ENCODE measurements around the gene IARS1. TPM values are rescaled to one million over a fixed set of nuclear protein-coding genes. Genes with fewer than 3 reads are reported as not detected.
A peak's percentile ranks its signal among the peaks of the same experiment; 100 is the strongest.

Gene IARS1
- total RNA-seq, 1 donor from 2014 or later, result 44.4 TPM

- Histone ChIP-seq H3K36me3 (peaks cover 21 to 36% of the 10 kb centered on the region in 2 donors), H3K27ac (no peak overlapping the region), H3K27me3 (no peaks in the 10 kb centered on the region), H3K4me3 (no peak overlapping the region), H3K4me1 (peaks cover 8 to 12% of the 10 kb centered on the region in 2 donors), H3K9me3 (no peaks in the 10 kb centered on the region)
- intact Hi-C loops (cut with DNase I), result no loop called here
- TF ChIP-seq CTCF (IDR thresholded peaks at IDR 0.05), result no peak
- no peak for DNase-seq (ENCODE audit: low spot score in 2 of 2)
These were observed 1.8 kb upstream of the IARS1 start for GRCh38 chr9:92295240-92295790.

- intact Hi-C loops (cut with DNase I), result loop anchor here (1.0 to 5.0 kb wide), 2 partner anchors 340 to 468 kb away; partner anchors contain the start of gene BICD2
- Histone ChIP-seq H3K36me3 (peaks cover 13 to 26% of the 10 kb centered on the region in 2 donors), H3K27me3 (no peaks in the 10 kb centered on the region), H3K9me3 (no peaks in the 10 kb centered on the region), H3K4me3 (peak overlapping the region; percentile 64 to 80), H3K4me1 (peaks cover 8 to 12% of the 10 kb centered on the region in 2 donors), H3K27ac (peak overlapping the region; percentile 54 to 67)
- no peak for TF ChIP-seq CTCF (IDR thresholded peaks at IDR 0.05)
- DNase-seq (ENCODE audit: low spot score in 2 of 2), result no peak
These were observed 790 bp upstream of the IARS1 start for GRCh38 chr9:92294297-92294676.

- peaks cover 8 to 12% of the 10 kb centered on the region in 2 donors for H3K4me1 ChIP-seq
- H3K27me3 ChIP-seq, result no peaks in the 10 kb centered on the region
- H3K27ac ChIP-seq, result peak overlapping the region; percentile 54 to 57
- H3K36me3 ChIP-seq, result peaks cover under 1 to 13% of the 10 kb centered on the region in 2 donors
- intact Hi-C loops (cut with DNase I), result loop anchor here (1.0 to 5.0 kb wide), 5 partner anchors 32 to 469 kb away; partner anchors contain the start of genes BICD2, CENPP, IPPK and NOL8
- H3K9me3 ChIP-seq, result no peaks in the 10 kb centered on the region
- peak overlapping the region; percentile 64 to 80 for H3K4me3 ChIP-seq
- no peak for TF ChIP-seq CTCF (IDR thresholded peaks at IDR 0.05)
- no peak for DNase-seq (ENCODE audit: low spot score in 2 of 2)
These were observed 482 bp downstream of the IARS1 start for GRCh38 chr9:92293075-92293354.

- H3K4me3 ChIP-seq, result peak overlapping the region; percentile 64 to 80
- no peak for DNase-seq (ENCODE audit: low spot score in 2 of 2)
- no peak for TF ChIP-seq CTCF (IDR thresholded peaks at IDR 0.05)
- H3K4me1 ChIP-seq, result peaks cover 8 to 12% of the 10 kb centered on the region in 2 donors
- peak overlapping the region in 1 of 2 donors; percentile 57 for H3K27ac ChIP-seq
- intact Hi-C loops (cut with DNase I), result loop anchor here (1.0 to 5.0 kb wide), 5 partner anchors 33 to 470 kb away; partner anchors contain the start of genes BICD2, CENPP, IPPK and NOL8
- H3K27me3 ChIP-seq, result no peaks in the 10 kb centered on the region
- no peaks in the 10 kb centered on the region for H3K9me3 ChIP-seq
- peaks cover 0 to 10% of the 10 kb centered on the region in 2 donors for H3K36me3 ChIP-seq
These were observed 991 bp downstream of the IARS1 start for GRCh38 chr9:92292338-92293074.

- DNase-seq (ENCODE audit: low spot score in 2 of 2), result no peak
- H3K27ac ChIP-seq, result no peak overlapping the region
- H3K36me3 ChIP-seq, result peaks cover 0 to 13% of the 10 kb centered on the region in 2 donors
- H3K4me3 ChIP-seq, result no peak overlapping the region
- H3K27me3 ChIP-seq, result no peaks in the 10 kb centered on the region
- H3K4me1 ChIP-seq, result peaks cover 8 to 12% of the 10 kb centered on the region in 2 donors
- TF ChIP-seq CTCF (IDR thresholded peaks at IDR 0.05), result no peak
- intact Hi-C loops (cut with DNase I), result loop anchor here (5.0 kb wide), 1 partner anchor 471 kb away; the partner anchor contains the start of gene BICD2
- no peaks in the 10 kb centered on the region for H3K9me3 ChIP-seq
These were observed 1.9 kb downstream of the IARS1 start for GRCh38 chr9:92291577-92291976.

Data from ascending aorta (tissue), 2 donors.